Mesenchymal stem cell (in vitro differentiated cells and primary cell): Measurements from ENCODE around the gene DYNLT4.

Experiments
- DNase-seq: peaks from one replicate; pipeline ENCODE4 v3.0.0-alpha.2; 2013
- H2AFZ ChIP-seq: one replicate; pipeline ENCODE4 v1.6.1; 2013; ENCODE audit warnings: low read depth, mild to moderate bottlenecking, control low read depth, inconsistent platforms, low read length, moderate library complexity
- H2AK5ac ChIP-seq: 2 replicates; pipeline ENCODE4 v1.6.1; 2013; ENCODE audit warnings: low read length, moderate library complexity, mild to moderate bottlenecking, inconsistent platforms; ENCODE audit not compliant: severe bottlenecking
- H2BK120ac ChIP-seq: one replicate; pipeline ENCODE4 v1.6.1; 2013; ENCODE audit warnings: low read depth, mild to moderate bottlenecking, inconsistent platforms, low read length, moderate library complexity
- H2BK12ac ChIP-seq, 2 experiments: one replicate each; pipeline ENCODE4 v1.6.1; 2013; ENCODE audit warnings: inconsistent platforms in 2 of 2, low read length in 2 of 2, mild to moderate bottlenecking in 2 of 2, moderate library complexity in 2 of 2, control low read depth in 1 of 2
- H2BK15ac ChIP-seq: one replicate; pipeline ENCODE4 v1.6.1; 2013; ENCODE audit warnings: mild to moderate bottlenecking, low read depth, inconsistent platforms; ENCODE audit not compliant: poor library complexity, severe bottlenecking
- H2BK5ac ChIP-seq: 2 replicates; pipeline ENCODE4 v1.6.1; 2013; ENCODE audit warnings: low read depth, mild to moderate bottlenecking, low read length, control low read depth, inconsistent platforms; ENCODE audit not compliant: poor library complexity, severe bottlenecking
- H3K14ac ChIP-seq, 2 experiments: one replicate each; pipeline ENCODE4 v1.6.1; 2013; ENCODE audit warnings: inconsistent platforms in 2 of 2, low read length in 2 of 2, control low read depth in 1 of 2, mild to moderate bottlenecking in 1 of 2, moderate library complexity in 1 of 2
- H3K18ac ChIP-seq, 2 experiments: one replicate each; pipeline ENCODE4 v1.6.1; 2013; ENCODE audit warnings: inconsistent platforms in 2 of 2, low read length in 2 of 2, control low read depth in 1 of 2, low read depth in 1 of 2, mild to moderate bottlenecking in 1 of 2
- H3K23ac ChIP-seq, 2 experiments: one replicate each; pipeline ENCODE4 v1.6.1; 2013; ENCODE audit warnings: inconsistent platforms in 2 of 2, low read length in 2 of 2, mild to moderate bottlenecking in 2 of 2, moderate library complexity in 2 of 2, control low read depth in 1 of 2
- H3K27ac ChIP-seq: 2 replicates; pipeline ENCODE4 v1.5.1; 2013; ENCODE audit warnings: mild to moderate bottlenecking, moderate library complexity, low read length, control low read depth, inconsistent platforms; ENCODE audit not compliant: poor library complexity, severe bottlenecking
- H3K27me3 ChIP-seq, 2 experiments: 2 replicates each; pipeline versions ENCODE4 v1.6.1 to v1.7.0; 2013; ENCODE audit warnings: low read length in 2 of 2, mild to moderate bottlenecking in 2 of 2, moderate library complexity in 2 of 2, control low read depth in 1 of 2, inconsistent platforms in 1 of 2; ENCODE audit not compliant: control insufficient read depth in 1 of 2, insufficient read depth in 1 of 2
- H3K36me3 ChIP-seq, 2 experiments: 2 replicates each; pipeline versions ENCODE4 v1.6.1 to v1.7.0; 2013; ENCODE audit warnings: low read length in 2 of 2, control low read depth in 1 of 2, inconsistent platforms in 1 of 2, low read depth in 1 of 2, mild to moderate bottlenecking in 1 of 2; ENCODE audit not compliant: insufficient read depth in 2 of 2, control insufficient read depth in 1 of 2
- H3K4ac ChIP-seq, 2 experiments: one replicate each; pipeline ENCODE4 v1.6.1; 2013; ENCODE audit warnings: inconsistent platforms in 2 of 2, low read length in 2 of 2, mild to moderate bottlenecking in 2 of 2, moderate library complexity in 2 of 2, control low read depth in 1 of 2, low read depth in 1 of 2
- H3K4me1 ChIP-seq: 2 replicates; pipeline ENCODE4 v1.6.1; 2013; ENCODE audit warnings: low read depth, low read length, control low read depth; ENCODE audit not compliant: control insufficient read depth, insufficient read depth
- H3K4me2 ChIP-seq: 2 replicates; pipeline ENCODE4 v1.6.1; 2013; ENCODE audit warnings: low read length, mild to moderate bottlenecking, inconsistent platforms; ENCODE audit not compliant: poor library complexity, severe bottlenecking
- H3K4me3 ChIP-seq, 2 experiments: 2 replicates each; pipeline versions ENCODE4 v1.5.1 to v1.7.0; 2013; ENCODE audit warnings: low read length in 2 of 2, mild to moderate bottlenecking in 2 of 2, control low read depth in 1 of 2, low read depth in 1 of 2; ENCODE audit not compliant: insufficient read depth in 1 of 2
- H3K79me1 ChIP-seq: replicated peaks from 2 replicates; pipeline ENCODE4 v1.6.1; 2013; ENCODE audit warnings: mild to moderate bottlenecking, control low read depth, low read length, inconsistent platforms; ENCODE audit not compliant: poor library complexity, severe bottlenecking
- H3K9ac ChIP-seq: 2 replicates; pipeline ENCODE4 v1.7.0; 2013; ENCODE audit warnings: mild to moderate bottlenecking, low read length, moderate library complexity
- H3K9me3 ChIP-seq: 2 replicates; pipeline ENCODE4 v1.7.0; 2013; ENCODE audit warnings: mild to moderate bottlenecking, low read length; ENCODE audit not compliant: control insufficient read depth
- H4K8ac ChIP-seq: one replicate; pipeline ENCODE4 v1.6.1; 2013; ENCODE audit warnings: inconsistent platforms, mild to moderate bottlenecking, low read length, moderate library complexity
- H4K91ac ChIP-seq: one replicate; pipeline ENCODE4 v1.6.1; 2013; ENCODE audit warnings: mild to moderate bottlenecking, low read length, inconsistent platforms
- WGBS: methylation state at CpG from one replicate; pipeline ENCODE4 v1.1.7; 2013; ENCODE audit warnings: mixed read lengths; 5-methylcytosine and 5-hydroxymethylcytosine counted together

Gene DYNLT4

DNA sequence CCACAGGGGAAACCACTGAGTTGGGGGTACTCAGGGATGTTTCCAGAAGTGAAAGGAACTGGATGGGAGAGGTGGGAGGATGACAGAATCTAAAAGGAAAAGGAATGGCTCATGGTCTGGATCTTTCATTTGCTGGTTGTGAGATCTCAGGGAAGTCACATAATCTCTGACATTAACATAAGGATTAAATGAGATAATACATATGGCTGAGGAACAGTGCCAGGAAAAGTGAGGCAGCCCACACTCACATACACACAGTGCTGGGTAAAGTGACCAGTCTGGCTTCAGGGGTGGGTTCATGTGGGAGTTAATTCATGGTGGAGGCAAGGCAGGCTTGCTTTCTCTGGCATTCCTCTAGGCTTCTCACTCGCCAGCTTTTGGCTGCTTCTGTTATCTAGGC lies 39.8 kb upstream of the DYNLT4 start:
- H2BK5ac ChIP-seq = no peak overlapping the region
- H3K4ac ChIP-seq = no peak overlapping the region
- no peak overlapping the region for H3K9ac ChIP-seq
- H3K9me3 ChIP-seq = no peaks in the 10 kb centered on the region
- no peak overlapping the region for H2AFZ ChIP-seq
- H2BK120ac ChIP-seq = no peak overlapping the region
- 95% methylated on average over 1 of the region's 1 CpG for WGBS
- no peak overlapping the region for H3K4me2 ChIP-seq
- no peaks in the 10 kb centered on the region for H3K27me3 ChIP-seq
- no peak overlapping the region for H2BK15ac ChIP-seq
- peaks cover 8 to 16% of the 10 kb centered on the region in 2 experiments for H3K36me3 ChIP-seq
- peaks cover 8% of the 10 kb centered on the region for H3K4me1 ChIP-seq
- no peak overlapping the region for H3K27ac ChIP-seq
- H2BK12ac ChIP-seq = no peak overlapping the region
- H3K14ac ChIP-seq = no peak overlapping the region
- H3K23ac ChIP-seq = no peak overlapping the region
- no peak overlapping the region for H4K8ac ChIP-seq
- H3K4me3 ChIP-seq = no peak overlapping the region
- no peak overlapping the region for H3K18ac ChIP-seq
- no peaks in the 10 kb centered on the region for H3K79me1 ChIP-seq
- DNase-seq = no peak
- no peak overlapping the region for H4K91ac ChIP-seq
- no peak overlapping the region for H2AK5ac ChIP-seq

DNA sequence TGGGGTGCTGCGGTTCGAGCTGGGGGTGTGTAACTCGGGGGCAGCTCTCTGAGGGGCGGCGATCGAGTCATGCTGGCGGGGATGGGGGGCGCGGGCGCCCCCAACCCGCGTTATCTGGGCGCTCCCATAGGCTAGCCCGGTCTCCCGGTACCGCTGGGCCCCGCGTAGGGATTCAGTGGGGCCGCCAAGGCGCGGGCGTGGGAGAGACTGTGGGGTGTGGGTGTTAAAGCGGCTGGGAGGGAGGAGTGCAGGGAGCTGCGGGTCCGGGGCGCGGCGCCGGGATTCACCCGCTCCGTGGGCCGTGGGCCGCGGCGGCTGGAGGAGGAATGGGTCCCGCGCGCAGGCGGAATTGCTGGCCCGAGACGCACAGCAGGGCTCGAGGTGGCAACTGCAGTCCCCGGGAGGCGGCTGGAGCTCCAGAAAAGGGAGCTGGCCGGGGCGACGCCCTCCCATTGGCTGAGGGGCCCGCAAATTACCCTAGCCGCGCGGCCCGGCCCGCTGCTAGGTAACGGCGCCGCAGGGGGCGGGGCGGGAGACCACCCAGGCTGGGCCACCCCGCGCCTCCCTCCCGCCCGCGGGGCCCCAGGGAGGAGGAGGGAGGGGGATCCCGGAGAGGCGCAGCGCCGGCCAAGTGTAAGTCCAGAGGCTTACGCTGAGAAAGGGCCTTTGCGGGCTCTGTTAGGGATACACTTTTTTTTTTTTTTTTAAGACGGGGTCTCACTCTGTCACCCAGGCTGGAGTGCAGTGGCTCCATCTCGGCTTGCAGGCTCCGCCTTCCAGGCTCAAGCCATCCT lies 35.9 kb upstream of the DYNLT4 start, which contains the start of gene PTCH2:
Gene PTCH2 (minus strand): TSS at position 392 of the 794 bp plus-strand sequence. CDS start 321 bp downstream, at position 71.
- Histone ChIP-seq H3K4ac (peak within 1 kb of the TSS; percentile 46 to 60), H3K4me1 (peaks cover 10% of the 10 kb centered on the region), H3K4me2 (peak within 1 kb of the TSS; percentile 99), H3K14ac (peak within 1 kb of the TSS; percentile 47 to 83), H2BK12ac (peak within 1 kb of the TSS in 1 of 2 experiments; percentile 87), H3K9ac (peak within 1 kb of the TSS; percentile 86), H3K18ac (peak within 1 kb of the TSS; percentile 87 to 96), H3K9me3 (no peaks in the 10 kb centered on the region), H3K36me3 (no peaks in the 10 kb centered on the region), H3K4me3 (peak within 1 kb of the TSS; percentile 64 to 78), H3K27ac (no peak within 1 kb of the TSS), H4K8ac (peak within 1 kb of the TSS; percentile 37), H2BK5ac (no peak within 1 kb of the TSS), H2BK15ac (peak within 1 kb of the TSS; percentile 96), H3K27me3 (no peaks in the 10 kb centered on the region), H4K91ac (peak within 1 kb of the TSS; percentile 21), H2AK5ac (no peak within 1 kb of the TSS), H3K79me1 (no peaks in the 10 kb centered on the region), H3K23ac (peak within 1 kb of the TSS in 1 of 2 experiments; percentile 91), H2AFZ (peak within 1 kb of the TSS; percentile 92), H2BK120ac (peak within 1 kb of the TSS; percentile 19)
- 1% methylated on average over 58 of the region's 72 CpGs for WGBS
- DNase-seq = peak; percentile 84

DNA sequence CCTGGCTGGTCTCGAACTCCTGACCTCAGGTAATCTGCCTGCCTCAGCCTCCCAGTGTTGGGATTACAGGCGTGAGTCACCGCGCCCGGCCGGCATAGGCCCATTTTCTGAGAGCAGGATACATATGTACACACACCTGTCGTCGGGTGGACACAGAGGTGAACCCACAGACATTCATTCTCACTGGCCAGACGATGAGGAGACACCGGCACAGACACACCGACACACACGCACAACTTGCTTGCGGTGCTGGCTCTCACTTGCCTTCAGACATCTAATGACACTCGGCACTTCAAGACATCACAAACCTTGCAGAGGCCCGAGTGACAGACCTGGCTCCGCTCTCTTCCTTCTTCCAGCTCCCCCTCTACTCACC lies 35.3 kb upstream of the DYNLT4 start:
- peak overlapping the region in 1 of 2 experiments; percentile 91 for H3K23ac ChIP-seq
- H3K27ac ChIP-seq = no peak overlapping the region
- H3K9ac ChIP-seq = peak overlapping the region; percentile 86
- H3K36me3 ChIP-seq = no peaks in the 10 kb centered on the region
- peak overlapping the region; percentile 47 to 59 for H3K14ac ChIP-seq
- no peak for DNase-seq
- H3K27me3 ChIP-seq = no peaks in the 10 kb centered on the region
- no peak overlapping the region for H4K8ac ChIP-seq
- peak overlapping the region in 1 of 2 experiments; percentile 87 for H3K18ac ChIP-seq
- peak overlapping the region in 1 of 2 experiments; percentile 18 for H2BK12ac ChIP-seq
- H2BK120ac ChIP-seq = no peak overlapping the region
- no peak overlapping the region for H2BK5ac ChIP-seq
- H3K4me1 ChIP-seq = peaks cover 10% of the 10 kb centered on the region
- peak overlapping the region; percentile 64 to 78 for H3K4me3 ChIP-seq
- peak overlapping the region; percentile 99 for H3K4me2 ChIP-seq
- H2BK15ac ChIP-seq = peak overlapping the region; percentile 96
- WGBS = 82% methylated on average over 12 of the region's 16 CpGs
- peak overlapping the region; percentile 92 for H2AFZ ChIP-seq
- peak overlapping the region; percentile 6 for H4K91ac ChIP-seq
- H3K4ac ChIP-seq = peak overlapping the region in 1 of 2 experiments; percentile 60
- no peak overlapping the region for H2AK5ac ChIP-seq
- no peaks in the 10 kb centered on the region for H3K9me3 ChIP-seq
- no peaks in the 10 kb centered on the region for H3K79me1 ChIP-seq

DNA sequence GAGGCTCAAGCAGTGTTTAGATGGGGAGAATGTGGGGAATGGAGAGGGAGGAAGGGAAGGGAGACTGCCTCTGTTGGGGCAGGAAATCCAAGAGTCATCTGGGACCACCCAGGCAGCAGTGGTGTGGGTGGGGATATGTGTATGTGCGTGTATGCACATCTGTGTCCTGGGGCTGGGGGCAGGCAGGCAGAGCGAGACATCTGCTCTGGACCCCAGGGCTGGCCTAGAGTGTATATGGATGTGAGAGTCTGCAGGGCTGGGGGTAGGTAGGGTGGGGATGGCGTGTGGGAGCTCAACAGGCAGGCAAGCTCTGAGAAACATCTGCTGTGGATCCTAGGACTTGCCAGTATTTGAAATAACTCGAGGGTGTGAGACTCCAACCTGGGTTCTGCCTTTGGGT lies 32.4 kb upstream of the DYNLT4 start:
- DNase-seq = no peak
- Histone ChIP-seq H2BK12ac (no peak overlapping the region), H2BK5ac (no peak overlapping the region), H2AFZ (no peak overlapping the region), H3K9me3 (no peaks in the 10 kb centered on the region), H3K4ac (no peak overlapping the region), H3K23ac (no peak overlapping the region), H3K9ac (no peak overlapping the region), H3K14ac (no peak overlapping the region), H3K4me1 (peaks cover 12% of the 10 kb centered on the region), H4K91ac (no peak overlapping the region), H3K36me3 (no peaks in the 10 kb centered on the region), H2AK5ac (no peak overlapping the region), H2BK15ac (no peak overlapping the region), H3K79me1 (no peaks in the 10 kb centered on the region), H3K27ac (no peak overlapping the region), H4K8ac (no peak overlapping the region), H3K4me3 (no peak overlapping the region), H3K18ac (no peak overlapping the region), H3K4me2 (no peak overlapping the region), H2BK120ac (no peak overlapping the region), H3K27me3 (no peaks in the 10 kb centered on the region)
- WGBS = 80% methylated on average over 4 of the region's 4 CpGs
